Measurements from ENCODE around the gene CTBS. TPM values are rescaled to one million over a fixed set of nuclear protein-coding genes. Genes with fewer than 3 reads are reported as not detected.

CTBS gene
- total RNA-seq, 1 experiment from 2014 or later, result 47.7 TPM

- H3K4me3 ChIP-seq (ENCODE audit: low read depth in 2 of 2, low read length in 2 of 2), result no peak overlapping the region
- no peaks in the 10 kb centered on the region for H3K27me3 ChIP-seq (ENCODE audit: control insufficient read depth, insufficient read depth, low read length)
- ATAC-seq (no peak), DNase-seq (ENCODE audit: low read depth, low spot score) (no peak)
- peaks cover 9% of the 10 kb centered on the region; the same call in 1 of the 2 replicates for H3K4me1 ChIP-seq (ENCODE audit: control insufficient read depth, insufficient read depth, low read length)
- H3K27ac ChIP-seq (ENCODE audit: low read length), result no peak overlapping the region
- ChIA-PET POLR2A (no interaction called here), CTCF (interaction anchor here (0.9 kb wide), 1 partner anchor 12 kb away, joined by 4 read pairs; no protein-coding TSS in a partner anchor)
- H3K9me3 ChIP-seq (ENCODE audit: control insufficient read depth, insufficient read depth, low read depth, low read length), result peaks cover 23% of the 10 kb centered on the region; the same call in 1 of the 2 replicates
- no TSS peak for BruUV-seq (replicated peaks)
- intact Hi-C loops (cut with micrococcal nuclease; ENCODE audit: unreplicated experiment) (no loop called here), in situ Hi-C loops (cut with HindIII; ENCODE audit: low pct_unique_long_range_greater_than_20kb, low sequenced_read_pairs) (loop anchor here (25.0 kb wide), 1 partner anchor 705 kb away; no protein-coding TSS in a partner anchor)
- no peaks in the 10 kb centered on the region for H3K36me3 ChIP-seq (ENCODE audit: control insufficient read depth, insufficient read depth, low read length)
- TF ChIP-seq CTCF (IDR thresholded peaks at IDR 0.05), result no peak
- no peak for TF ChIP-seq SIN3A (IDR thresholded peaks at IDR 0.05; ENCODE audit: borderline replicate concordance, insufficient read depth, low read depth, low read length)
- no peak for TF ChIP-seq REST (IDR thresholded peaks at IDR 0.05; ENCODE audit: insufficient read depth in 1 of 2, low read depth in 2 of 2, low read length in 1 of 2)
- no peak for TF ChIP-seq POLR2AphosphoS5 (IDR thresholded peaks at IDR 0.05; ENCODE audit: low read depth, low read length)
- TF ChIP-seq TCF7L2 (IDR thresholded peaks at IDR 0.05; ENCODE audit: low read depth, low read length), result no peak
Observed at GRCh38 chr1:84617349-84617748, 43.1 kb upstream of the CTBS start.

- DNase-seq (ENCODE audit: low read depth, low spot score) (no peak), ATAC-seq (no peak)
- ChIA-PET CTCF (no interaction called here), POLR2A (no interaction called here)
- Histone ChIP-seq H3K4me1 (ENCODE audit: control insufficient read depth, insufficient read depth, low read length) (peaks cover 9% of the 10 kb centered on the region; the same call in 1 of the 2 replicates), H3K36me3 (ENCODE audit: control insufficient read depth, insufficient read depth, low read length) (no peaks in the 10 kb centered on the region), H3K9me3 (ENCODE audit: control insufficient read depth, insufficient read depth, low read depth, low read length) (peaks cover 23% of the 10 kb centered on the region; the same call in 1 of the 2 replicates), H3K27me3 (ENCODE audit: control insufficient read depth, insufficient read depth, low read length) (no peaks in the 10 kb centered on the region), H3K27ac (ENCODE audit: low read length) (no peak overlapping the region), H3K4me3 (ENCODE audit: low read depth in 2 of 2, low read length in 2 of 2) (no peak overlapping the region)
- in situ Hi-C loops (cut with HindIII; ENCODE audit: low pct_unique_long_range_greater_than_20kb, low sequenced_read_pairs) (loop anchor here (25.0 kb wide), 1 partner anchor 703 kb away; no protein-coding TSS in a partner anchor), intact Hi-C loops (cut with micrococcal nuclease; ENCODE audit: unreplicated experiment) (no loop called here)
- BruUV-seq (replicated peaks), result no TSS peak
- no peak for TF ChIP-seq SIN3A (IDR thresholded peaks at IDR 0.05; ENCODE audit: borderline replicate concordance, insufficient read depth, low read depth, low read length)
- TF ChIP-seq REST (IDR thresholded peaks at IDR 0.05; ENCODE audit: insufficient read depth in 1 of 2, low read depth in 2 of 2, low read length in 1 of 2), result no peak
- TF ChIP-seq POLR2AphosphoS5 (IDR thresholded peaks at IDR 0.05; ENCODE audit: low read depth, low read length), result no peak
- TF ChIP-seq TCF7L2 (IDR thresholded peaks at IDR 0.05; ENCODE audit: low read depth, low read length), result no peak
- TF ChIP-seq CTCF (IDR thresholded peaks at IDR 0.05), result no peak
Observed at GRCh38 chr1:84615790-84616189, 41.5 kb upstream of the CTBS start.

All from Panc1 (cell line).